Regular cardiac myocyte (primary cell): ENCODE results near the gene CASTOR2. TPM values are rescaled to one million over a fixed set of nuclear protein-coding genes. Genes with fewer than 3 reads are reported as not detected.

Experiments used
- total RNA-seq: library from RNA; depleted of rRNA; stranded (reverse); fragments of >200 nt; gene quantifications from 2 replicates; pipeline ENCODE4 v1.2.3, GENCODE V29; 2014

The CASTOR2 gene
- 7.3 and 16.9 TPM in 2 replicates for total RNA-seq

GRCh38 chr7:74964511-74965119, at the start of gene CASTOR2:
CASTOR2 (plus strand) TSS chr7:74964705; CDS start chr7:74964986, 281 bp downstream.

Other genes starting within 250 kb of the CASTOR2 start
- not detected in 2 replicates for gene NCF1, start 190.7 kb upstream of the CASTOR2 start, total RNA-seq
- gene GTF2IRD2, start 113.1 kb upstream of the CASTOR2 start, total RNA-seq, result 1.3 and 2.8 TPM in 2 replicates
- 47.4 and 83.0 TPM in 2 replicates for gene RCC1L, start 109.1 kb downstream of the CASTOR2 start, total RNA-seq
- gene GTF2IRD2B, start 127.9 kb downstream of the CASTOR2 start, total RNA-seq, result 9.4 and 24.2 TPM in 2 replicates